HG03378 (cell line): ENCODE results near the gene FNDC3B.

Source experiments
- ATAC-seq: cut with Tn5 transposase; IDR thresholded peaks from one replicate; pipeline ENCODE4 v1.9.1; 2021; ENCODE audit warnings: mild to moderate bottlenecking, moderate library complexity; ENCODE audit not compliant: unreplicated experiment

The FNDC3B gene

DNA sequence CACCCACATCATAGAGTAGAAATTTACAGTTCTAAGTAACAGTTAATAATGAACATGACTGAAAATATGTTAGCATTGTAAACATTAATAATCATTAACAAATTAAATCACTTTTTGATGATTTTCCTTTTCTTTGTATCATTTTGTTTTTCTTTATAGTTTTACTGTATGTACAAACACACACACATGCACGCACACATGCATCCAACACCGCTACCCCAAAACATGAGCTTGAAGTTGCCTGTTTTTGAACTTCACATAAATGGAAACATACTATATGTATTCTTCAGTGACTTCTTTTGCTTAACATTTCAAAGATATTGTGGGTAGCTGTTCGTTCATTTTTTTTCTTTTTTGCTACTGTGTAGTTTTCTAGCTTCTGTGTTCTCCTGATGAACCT is 123.9 kb downstream of the FNDC3B start:
- ATAC-seq = no peak

DNA sequence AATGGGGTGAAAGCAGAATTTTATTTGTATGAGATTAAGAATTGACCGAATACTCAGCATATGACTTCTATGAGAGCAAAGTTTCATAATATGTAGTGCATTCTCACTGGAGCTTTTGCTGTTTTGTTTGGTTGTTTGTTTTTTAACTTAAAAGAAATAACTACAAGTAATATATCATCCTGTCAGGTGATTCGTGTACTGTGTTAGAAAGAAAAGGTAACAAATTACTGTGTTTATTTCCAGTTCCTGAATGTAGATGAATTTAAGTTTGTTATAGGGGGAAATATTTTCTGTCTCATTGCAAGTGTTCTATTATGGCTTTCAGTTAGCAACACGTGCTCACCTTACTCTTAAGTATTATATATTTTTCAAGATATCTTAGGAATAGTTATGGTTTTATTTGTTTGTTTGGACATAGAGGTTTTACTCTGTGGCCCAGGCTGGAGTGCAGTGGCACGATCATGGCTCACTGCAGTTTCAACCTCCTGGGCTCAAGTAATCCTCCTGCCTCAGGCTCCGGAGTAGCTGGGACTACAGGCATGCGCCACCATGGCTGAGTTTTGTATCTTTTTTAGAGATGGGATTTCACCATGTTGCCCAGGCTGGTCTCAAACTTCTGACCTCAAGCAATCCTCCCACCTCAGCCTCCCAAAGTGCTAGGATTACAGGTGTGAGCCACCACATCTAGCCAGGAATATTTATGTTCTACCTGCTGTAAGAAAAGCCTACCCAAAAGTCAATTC is 125.4 kb downstream of the FNDC3B start:
- ATAC-seq = no peak

DNA sequence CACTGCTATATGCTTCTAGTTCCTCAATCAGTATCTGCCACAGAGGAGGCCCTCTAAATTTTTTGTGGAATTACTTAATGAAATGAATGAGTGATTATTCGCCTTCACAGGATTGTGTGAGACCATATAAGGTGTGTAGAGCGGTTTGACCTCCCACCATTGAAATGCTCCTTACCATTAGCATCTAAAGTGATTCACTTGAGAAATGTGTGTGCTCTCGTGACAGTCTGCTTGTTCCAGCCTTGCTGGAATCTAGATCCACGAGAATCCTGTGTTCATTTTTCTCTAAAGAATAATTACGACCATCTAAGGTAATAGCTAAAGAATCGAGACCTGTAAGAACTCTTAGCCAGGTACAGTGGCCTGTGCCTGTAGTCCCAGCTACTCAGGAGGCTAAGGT is 126.9 kb downstream of the FNDC3B start:
- no peak for ATAC-seq

DNA sequence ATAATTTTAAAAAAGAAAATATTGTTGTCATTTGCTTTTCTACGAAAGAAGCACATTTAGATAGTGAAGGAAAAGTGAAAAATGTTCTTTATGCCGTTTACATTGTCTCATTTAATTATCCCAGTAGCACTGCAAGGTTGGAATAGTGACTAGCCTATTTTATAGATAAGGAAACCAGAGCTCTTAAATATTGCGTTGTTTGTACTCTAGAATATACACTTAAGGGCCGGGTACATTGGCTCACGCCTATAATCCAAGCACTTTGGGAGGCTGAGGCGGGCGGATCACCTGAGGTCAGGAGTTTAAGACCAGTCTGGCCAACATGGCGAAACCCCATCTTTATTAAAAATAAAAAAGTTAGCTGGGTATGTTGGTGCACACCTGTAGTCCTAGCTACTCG is 127.5 kb downstream of the FNDC3B start:
- no peak for ATAC-seq

DNA sequence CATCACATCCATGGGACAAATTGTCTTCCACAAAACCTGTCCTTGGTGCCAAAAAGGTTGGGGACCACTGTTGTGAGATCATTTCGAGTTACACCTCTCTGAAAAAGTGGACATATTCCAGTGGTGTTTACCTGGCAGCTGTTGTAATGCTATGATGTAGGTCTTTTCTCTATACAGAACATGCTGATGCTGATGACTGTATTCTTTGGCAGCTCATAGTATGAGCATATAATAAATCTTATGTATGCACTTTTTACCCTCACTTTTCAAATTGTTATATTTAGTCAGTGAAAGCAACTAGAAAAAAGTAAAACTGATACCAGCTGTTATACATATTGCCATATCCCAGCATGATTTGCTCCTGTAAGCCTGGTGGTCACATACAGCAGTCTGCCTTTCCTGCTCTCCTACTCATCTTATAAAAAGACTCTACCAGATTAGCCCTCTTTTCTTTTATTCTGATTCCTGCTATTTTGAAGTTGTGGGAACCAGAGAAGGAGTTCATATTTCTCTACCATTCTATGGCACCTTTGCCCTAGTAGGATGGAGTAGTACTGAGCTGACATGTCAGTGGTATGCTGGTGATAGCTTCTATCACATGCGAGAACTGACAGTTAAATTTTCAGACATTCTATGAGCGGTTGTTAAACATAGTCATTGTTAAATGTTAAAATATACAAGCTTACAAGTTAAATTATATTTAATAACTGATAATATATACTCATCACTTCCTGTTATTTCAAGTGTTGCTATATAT is 128.7 kb downstream of the FNDC3B start:
- ATAC-seq = no peak

DNA sequence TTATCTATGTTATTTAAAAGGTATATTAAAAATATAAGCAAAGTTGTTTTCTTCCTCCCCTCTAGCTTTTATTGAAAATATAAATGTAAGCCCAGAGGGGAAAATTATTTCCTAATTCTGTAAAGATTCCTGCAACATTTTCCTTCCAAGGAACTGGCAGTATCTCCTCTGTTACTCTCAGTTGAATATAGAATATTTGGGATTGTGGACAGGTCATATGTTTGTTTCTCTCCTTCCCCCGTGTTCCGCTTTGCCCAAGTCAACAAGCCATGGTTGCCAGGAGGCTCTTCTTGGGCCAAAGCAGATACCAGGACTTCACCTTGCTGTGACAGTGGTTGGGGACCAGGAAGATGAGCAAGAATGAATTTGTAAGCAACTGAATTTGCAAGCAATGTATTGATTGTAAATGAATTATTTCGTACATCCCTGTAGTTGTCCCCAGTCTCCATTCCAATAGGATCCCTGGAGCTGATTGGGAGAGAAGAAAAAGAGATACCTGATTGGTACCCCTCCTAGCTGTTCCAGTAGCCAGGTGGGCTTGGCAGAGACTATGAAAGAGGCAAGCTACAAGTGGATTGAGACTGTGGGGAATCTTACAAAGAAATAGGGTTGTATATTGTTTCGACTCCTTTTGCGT is 130.8 kb downstream of the FNDC3B start:
- ATAC-seq = no peak

DNA sequence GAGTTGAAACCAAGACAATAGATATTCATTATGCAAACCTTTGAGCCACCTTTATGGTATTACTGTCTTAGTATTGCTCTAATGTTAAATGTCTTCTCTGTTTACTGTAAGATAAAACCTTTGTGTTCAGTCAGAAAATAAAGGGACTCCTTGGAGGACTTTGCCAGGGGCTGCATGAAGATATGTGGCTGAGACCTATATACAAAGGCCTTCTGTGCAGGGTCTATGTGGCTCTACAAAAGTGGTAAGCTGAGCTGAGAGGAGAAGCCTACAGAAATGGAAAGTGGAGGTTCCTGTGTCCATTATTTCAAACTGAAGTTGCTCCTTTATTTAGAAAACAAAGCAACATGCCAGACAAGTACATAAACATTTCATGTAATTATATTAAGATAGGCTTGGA is 131.5 kb downstream of the FNDC3B start:
- ATAC-seq = no peak

DNA sequence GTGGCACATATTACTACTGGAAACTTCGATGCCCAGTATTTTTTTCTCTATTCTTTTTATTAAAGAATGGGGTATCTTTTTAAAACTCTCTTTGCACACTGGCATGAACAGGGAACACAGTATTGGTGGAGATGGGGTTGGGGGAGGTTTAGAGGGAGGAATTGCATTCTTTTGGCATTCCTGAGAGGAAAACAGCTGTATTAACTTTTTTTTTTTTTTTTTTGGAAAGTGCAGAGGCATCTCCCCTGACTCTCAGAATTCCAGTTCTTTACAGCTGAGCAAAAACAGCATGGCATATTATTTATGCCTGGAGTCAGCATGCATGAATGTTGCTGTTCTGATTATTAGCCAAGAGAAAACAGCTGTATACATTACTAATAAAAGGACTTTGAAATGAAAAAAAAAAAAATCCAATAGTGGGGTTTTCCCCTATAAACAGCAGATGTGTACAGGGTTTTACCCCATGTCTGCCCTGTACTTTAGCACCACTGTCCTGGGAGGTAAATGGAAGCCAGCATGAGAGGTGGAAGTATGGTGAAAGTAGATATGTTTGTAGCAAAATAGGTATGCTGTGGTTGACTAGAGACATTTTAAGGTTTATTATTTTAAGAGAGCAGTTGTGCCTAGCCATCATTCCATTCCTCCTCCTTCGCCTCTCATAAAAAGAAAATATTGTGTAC is 132.2 kb downstream of the FNDC3B start:
- no peak for ATAC-seq

DNA sequence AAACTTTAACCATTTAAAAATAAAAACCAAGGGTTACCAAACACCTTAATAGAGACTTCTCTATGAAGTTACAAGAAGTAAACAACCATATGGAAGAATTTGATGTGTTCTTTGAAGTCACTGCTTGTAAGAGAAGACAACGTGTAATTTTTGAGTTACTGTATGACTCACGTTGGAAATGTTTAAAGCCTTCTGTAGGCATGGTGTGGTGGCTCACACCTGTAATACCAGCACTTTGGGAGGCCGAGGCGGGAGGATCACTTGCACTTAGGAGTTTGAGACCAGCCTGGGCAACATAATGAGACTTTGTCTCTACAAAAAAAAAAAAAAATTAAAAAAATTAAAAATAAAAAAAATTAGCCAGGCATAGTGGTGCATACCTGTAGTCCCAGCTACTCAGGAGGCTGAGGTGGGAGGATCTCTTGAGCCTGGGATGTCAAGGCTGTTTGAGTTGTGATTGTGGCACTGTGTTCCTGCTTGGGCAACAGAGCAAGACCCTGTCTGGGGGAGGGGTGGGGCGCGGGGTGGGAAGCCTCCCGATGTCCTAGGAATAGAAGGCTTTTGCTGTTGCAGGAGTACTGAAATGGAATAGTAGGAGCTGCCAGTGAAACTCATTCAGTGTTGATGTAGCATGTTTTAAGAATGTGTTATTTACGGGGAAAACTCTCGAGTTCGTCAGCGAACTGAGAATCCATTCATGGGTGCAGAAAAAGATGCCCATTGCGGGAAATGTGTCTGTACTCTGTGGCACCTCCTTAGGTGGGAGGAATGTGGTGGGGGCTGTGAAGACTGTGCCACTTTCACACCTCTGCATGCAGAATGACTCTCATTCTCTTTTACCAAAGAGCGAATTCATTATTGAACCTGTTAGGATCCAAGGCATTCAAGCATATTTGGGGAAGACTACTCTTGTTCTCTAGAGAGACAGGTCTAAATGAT is 134.2 kb downstream of the FNDC3B start:
- ATAC-seq = no peak

DNA sequence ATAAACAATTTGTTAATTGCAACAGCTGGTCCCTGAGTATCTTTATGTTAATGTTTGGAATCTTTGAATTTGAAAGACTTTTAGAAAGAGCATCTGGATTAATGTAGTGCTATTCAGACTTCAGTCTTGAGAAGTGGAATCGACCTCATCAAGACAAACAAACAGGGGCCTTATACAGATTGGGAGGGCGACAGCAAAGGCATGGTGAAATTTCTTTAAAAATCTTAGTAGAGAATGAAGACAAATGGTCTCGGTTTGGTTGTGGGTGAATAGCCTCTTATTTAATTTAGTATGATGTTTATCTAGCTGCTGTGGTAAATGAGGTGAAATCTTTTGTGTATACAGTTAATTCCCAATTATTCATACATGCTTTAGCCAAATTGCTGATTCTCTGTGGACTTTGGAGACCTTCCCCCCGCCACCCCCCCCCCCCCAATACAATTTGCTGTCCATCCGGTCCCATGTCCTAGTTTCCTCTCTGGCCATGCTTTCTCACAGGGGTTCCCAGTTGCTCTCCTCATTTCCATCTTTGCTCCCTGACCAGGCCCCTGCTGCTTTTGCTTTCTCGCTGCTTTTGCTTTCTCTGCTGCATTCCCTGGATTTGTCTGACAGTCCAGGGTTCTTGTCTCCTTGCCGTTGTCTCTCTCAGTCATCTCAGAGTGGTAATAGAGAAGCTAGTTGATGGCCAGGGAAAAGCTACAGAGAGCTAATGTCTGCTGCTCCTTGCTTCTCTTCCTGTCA is 135.3 kb downstream of the FNDC3B start:
- ATAC-seq = no peak

DNA sequence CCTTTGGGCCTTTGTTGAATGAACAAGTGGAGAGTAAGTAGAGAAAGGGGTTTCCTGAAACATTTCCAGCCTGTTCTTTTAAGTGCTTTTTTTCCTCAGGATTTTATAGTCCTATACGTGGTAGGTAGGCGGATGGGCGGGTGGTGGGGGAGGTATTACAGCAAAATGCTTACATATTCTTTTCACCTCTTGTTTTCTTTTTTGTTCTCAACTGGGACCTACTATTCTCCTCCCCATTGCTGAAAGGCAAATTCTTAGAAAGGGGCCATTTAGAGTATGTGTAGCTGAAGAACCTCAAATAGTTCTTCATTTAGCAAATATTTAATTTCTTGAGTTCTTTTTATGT is 135.8 kb downstream of the FNDC3B start:
- no peak for ATAC-seq

DNA sequence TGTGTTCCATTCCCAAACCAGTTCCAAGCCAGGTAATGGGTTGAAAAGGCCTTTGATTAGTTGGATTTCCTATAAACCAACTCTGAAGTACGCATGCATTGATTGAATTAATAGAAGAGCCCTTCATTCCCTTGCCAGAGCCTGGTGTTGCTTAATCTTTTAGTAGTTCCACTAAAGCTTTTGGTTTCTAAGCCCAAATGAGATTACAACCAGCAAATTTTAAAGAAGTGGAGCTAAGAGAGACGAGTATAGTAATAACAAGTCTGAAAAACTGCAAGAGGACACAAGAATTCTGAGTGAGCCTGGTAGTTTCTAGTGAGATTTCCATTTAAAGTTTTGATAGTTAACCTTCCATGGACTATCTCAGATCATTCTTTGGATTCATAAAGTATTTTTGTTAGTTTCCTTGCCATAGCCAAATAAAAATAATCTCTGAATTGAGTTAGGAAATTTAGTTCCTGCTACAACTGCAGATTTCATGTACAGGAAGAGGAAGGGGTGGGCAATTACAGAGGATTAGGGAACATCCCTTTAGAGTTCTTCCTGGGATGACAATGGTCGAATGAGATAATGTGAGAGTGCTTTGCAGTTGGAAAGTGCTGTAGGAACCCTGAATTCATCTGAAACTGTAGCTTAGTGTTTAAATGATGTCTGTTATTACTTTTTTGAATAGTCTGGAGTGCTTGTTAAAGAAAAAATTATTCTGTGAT is 136.8 kb downstream of the FNDC3B start:
- no peak for ATAC-seq

DNA sequence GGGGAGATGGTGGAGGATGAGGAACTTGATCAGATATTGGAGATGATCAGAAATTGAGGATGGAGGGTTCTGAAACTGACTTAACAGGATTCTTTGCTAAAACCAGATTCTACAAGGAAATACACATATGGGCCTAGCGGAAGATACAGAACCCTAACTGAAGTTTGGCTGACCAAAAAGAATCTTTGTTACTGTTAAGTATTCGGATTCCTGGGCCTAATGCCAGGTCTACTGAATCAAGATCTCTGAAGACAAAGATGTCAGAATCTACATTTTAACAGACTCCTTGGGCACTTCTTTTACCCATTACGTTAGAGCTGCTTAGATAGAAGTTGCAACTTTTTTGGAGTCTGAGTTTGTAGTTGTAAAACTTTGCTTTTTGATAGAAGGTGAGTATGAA is 137.7 kb downstream of the FNDC3B start:
- no peak for ATAC-seq

DNA sequence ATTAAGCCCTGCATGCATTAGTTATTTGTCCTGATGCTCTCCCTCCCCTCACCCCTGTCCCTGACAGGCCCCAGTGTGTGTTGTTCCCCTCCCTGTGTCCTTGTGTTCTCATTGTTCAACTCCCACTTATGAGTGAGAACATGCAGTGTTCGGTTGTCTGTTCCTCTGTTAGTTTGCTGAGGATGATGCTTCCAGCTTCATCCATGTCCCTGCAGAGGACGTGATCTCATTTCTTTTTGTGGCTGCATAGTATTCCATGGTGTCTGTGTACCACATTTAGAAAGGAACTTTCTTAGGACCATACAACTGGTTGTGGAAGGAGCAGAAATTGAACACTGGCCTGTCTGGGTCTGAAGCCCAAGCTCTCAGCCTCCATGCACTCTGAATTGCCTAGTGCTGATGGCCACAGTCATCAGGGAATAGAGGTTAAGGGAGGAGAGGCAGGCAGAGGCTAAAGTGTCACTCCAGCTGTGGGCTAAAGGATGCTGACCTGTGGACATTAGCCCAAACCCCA is 138.5 kb downstream of the FNDC3B start:
- ATAC-seq = no peak

DNA sequence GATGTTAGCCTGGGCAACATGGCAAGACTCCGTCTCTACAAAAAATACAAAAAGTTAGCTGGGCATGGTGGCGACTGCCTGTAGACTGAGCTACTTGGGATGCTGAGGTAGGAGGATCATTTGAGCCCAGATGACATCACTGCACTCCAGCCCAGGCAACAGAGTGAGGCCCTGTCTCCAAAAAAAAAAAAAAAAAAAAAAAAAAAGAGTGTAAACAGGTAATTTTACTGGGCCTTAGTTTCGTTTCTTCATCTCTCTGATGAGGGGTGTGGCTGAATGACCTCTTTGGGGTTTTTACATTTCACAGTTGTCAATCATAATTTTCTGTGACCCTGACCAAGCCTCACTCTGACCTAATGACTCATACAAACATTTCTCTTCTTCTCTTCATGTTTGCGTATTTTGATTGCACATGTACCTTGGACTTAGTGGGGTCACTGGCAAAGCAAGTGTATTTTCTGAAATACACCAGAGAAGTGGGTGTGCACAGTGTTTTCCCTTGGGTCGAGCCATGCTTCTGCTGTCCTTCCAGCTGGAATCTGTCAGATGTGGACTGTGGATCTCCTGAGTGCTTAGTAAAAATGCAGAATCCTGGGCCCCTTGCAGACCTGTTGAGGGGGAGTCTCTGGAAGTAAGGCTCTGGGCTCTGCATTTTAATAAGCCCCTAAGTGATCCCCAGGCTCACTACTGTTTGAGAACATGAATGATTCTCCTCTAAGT is 140.5 kb downstream of the FNDC3B start:
- no peak for ATAC-seq

DNA sequence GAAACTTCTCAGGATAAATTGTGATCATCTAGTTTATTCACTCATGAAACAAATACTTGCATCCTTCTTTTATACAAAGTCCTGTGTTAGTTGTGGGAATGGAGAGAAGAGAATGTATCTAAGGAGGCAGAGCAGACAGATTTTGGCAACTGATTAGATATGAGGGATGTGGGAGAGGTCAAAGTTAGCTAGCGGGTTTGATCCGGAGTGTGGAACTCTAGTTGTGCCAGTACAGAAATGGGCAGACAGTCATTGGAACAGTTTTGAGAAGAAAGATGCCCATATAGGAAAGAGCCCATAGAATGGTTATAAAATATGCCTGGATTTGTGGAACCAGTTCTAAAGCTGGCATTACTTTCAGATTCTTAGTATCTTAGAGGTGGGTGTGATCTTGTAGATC is 141.1 kb downstream of the FNDC3B start:
- no peak for ATAC-seq

DNA sequence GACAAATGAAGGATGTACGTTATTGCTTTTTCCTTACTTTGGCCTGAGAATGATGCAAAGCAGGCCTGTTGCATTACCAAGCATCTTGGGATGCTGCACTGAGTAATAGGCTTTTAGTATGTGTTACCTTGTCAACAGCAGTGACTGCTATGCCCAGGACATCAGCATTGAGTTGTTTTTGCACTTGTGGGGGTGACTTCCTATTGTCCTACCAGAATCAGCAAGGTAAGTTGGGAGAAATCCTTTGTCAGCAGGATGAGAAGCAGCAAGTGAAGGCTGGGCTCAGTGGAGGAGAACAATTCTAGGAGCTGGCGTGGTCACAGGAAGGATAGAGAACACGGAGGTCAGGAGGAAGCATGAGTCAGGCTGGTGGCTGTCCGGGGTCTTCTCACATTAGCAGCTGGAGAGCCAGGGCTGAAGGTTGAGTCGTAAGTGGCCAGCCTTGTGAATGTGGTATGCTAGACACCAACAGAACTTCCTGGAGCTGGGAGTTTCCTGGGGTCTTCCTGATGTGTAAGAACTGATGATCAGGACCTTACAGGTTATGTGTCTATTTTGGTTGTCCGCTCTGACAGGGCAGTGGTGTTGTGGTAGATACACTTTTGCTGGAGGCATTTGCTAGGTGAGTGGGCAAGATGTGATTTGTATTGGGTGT is 142.7 kb downstream of the FNDC3B start:
- ATAC-seq = no peak

DNA sequence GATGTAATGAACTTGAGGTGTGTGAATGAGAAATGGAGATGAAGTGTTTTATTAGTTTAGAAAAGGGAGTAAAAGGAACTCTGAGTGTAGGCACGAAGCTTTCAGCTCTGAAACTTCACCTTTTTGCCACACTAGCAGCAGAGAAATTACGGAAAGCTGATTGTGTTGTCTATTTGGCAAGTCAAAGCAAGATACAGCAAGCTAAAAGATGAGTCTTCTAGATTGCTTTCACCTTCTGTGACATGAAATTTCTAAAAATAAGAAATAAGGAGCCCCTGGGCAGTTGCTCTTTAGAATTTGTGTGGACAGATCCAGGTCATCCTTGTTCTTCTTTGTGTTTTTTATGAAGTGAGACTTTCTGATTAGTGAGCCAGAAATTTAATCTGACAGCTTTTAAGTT is 143.4 kb downstream of the FNDC3B start:
- no peak for ATAC-seq
